Common myeloid progenitor, CD34-positive (primary cell): ENCODE results near the gene HELLS.

Experiments used
- CTCF ChIA-PET: fragments of 350-600 bp; sonication (Branson Sonifier 250); formaldehyde crosslinking; loops from one replicate; lab custom pipeline; 2021; ENCODE audit warnings: antibody characterized with exemption; lab: Charles Lee
- POLR2A ChIA-PET: fragments of 350-600 bp; sonication (Branson Sonifier 250); formaldehyde crosslinking; loops from one replicate; lab custom pipeline; 2021; ENCODE audit warnings: antibody characterized with exemption; lab: Charles Lee
- DNase-seq, 3 donors: peaks; one replicate each; pipeline versions ENCODE4 v3.0.0 to v3.0.0-alpha.2; 2013
- H3K27ac ChIP-seq, 2 experiments: 1 replicate in 1 of 2; 2 replicates in 1 of 2; pipeline ENCODE4 v1.7.0; 2013; ENCODE audit warnings: inconsistent platforms in 2 of 2, low read length in 2 of 2, mild to moderate bottlenecking in 2 of 2, low read depth in 1 of 2, moderate library complexity in 1 of 2; ENCODE audit not compliant: severe bottlenecking in 2 of 2, insufficient read depth in 1 of 2, poor library complexity in 1 of 2
- H3K27me3 ChIP-seq, 5 experiments: replicated peaks in 2 of 5; 1 replicate in 3 of 5; 2 replicates in 2 of 5; pipeline versions ENCODE4 v1.6.1 to v1.7.0; 2013; ENCODE audit warnings: low read length in 4 of 5, mild to moderate bottlenecking in 2 of 5, moderate library complexity in 2 of 5, inconsistent platforms in 1 of 5; ENCODE audit not compliant: insufficient read depth in 5 of 5, control insufficient read depth in 4 of 5
- H3K36me3 ChIP-seq, 4 experiments: 1 replicate in 2 of 4; 2 replicates in 2 of 4; pipeline versions ENCODE4 v1.6.1 to v1.7.0; 2013; ENCODE audit warnings: low read length in 3 of 4, control low read depth in 1 of 4, mild to moderate bottlenecking in 1 of 4; ENCODE audit not compliant: control insufficient read depth in 4 of 4, insufficient read depth in 4 of 4
- H3K4me1 ChIP-seq, 4 experiments: 1 replicate in 3 of 4; 2 replicates in 1 of 4; pipeline versions ENCODE4 v1.6.1 to v1.7.1; 2013; ENCODE audit warnings: low read length in 3 of 4, mild to moderate bottlenecking in 3 of 4, control low read depth in 1 of 4, inconsistent platforms in 1 of 4, moderate library complexity in 1 of 4; ENCODE audit not compliant: control insufficient read depth in 4 of 4, insufficient read depth in 4 of 4; ENCODE audit errors: control extremely low read depth in 1 of 4
- H3K4me3 ChIP-seq, 7 experiments: 1 replicate in 4 of 7; 2 replicates in 3 of 7; pipeline versions ENCODE4 v1.5.1 to v1.7.0; 2013; ENCODE audit warnings: mild to moderate bottlenecking in 7 of 7, low read length in 6 of 7, moderate library complexity in 6 of 7, inconsistent platforms in 2 of 7, low read depth in 2 of 7, control low read depth in 1 of 7; ENCODE audit not compliant: insufficient read depth in 4 of 7, control insufficient read depth in 1 of 7; ENCODE audit errors: extremely low read depth in 1 of 7
- H3K9me3 ChIP-seq, 5 experiments: 1 replicate in 4 of 5; 2 replicates in 1 of 5; pipeline versions ENCODE4 v1.6.1 to v1.7.1; 2013; ENCODE audit warnings: low read length in 4 of 5, mild to moderate bottlenecking in 2 of 5, inconsistent platforms in 1 of 5, low read depth in 1 of 5, moderate library complexity in 1 of 5; ENCODE audit not compliant: control insufficient read depth in 4 of 5, insufficient read depth in 2 of 5; ENCODE audit errors: control extremely low read depth in 1 of 5
- WGBS: methylation state at CpG from one replicate; pipeline ENCODE4 v1.1.5; 2013; ENCODE audit not compliant: insufficient coverage; 5-methylcytosine and 5-hydroxymethylcytosine counted together

Gene HELLS

DNA sequence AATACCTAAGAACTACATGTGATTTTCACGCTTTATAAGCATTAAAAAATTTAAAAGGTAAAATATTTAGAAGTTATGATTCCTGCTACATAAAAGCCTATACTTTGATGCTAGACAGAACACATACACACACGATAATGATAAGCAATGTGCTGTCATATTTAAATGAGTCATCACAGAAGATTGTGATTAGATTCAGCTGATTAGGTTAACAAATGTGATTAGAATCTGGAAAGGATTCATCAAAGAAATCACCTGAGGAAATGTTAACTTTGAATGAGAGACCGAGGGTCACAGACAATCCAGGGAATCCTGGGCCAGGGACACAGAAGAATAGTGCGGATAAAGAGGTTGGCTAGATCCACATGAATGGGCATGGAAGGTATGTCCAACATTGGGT is 95.9 kb downstream of the HELLS start:
- ChIA-PET POLR2A (no interaction called here), CTCF (interaction anchor here (1.0 to 1.3 kb wide), 3 partner anchors 12 to 14 kb away, joined by 3 read pairs; no protein-coding TSS in a partner anchor)
- Histone ChIP-seq H3K27ac (no peak overlapping the region), H3K4me1 (peaks cover 0 to 6% (median 6%) of the 10 kb centered on the region in 4 experiments), H3K27me3 (no peaks in the 10 kb centered on the region), H3K4me3 (no peak overlapping the region), H3K9me3 (peaks cover 0 to 16% (median 4%) of the 10 kb centered on the region in 5 experiments), H3K36me3 (no peaks in the 10 kb centered on the region)
- WGBS, result 96% methylated on average over 2 of the region's 4 CpGs
- DNase-seq, result no peak

DNA sequence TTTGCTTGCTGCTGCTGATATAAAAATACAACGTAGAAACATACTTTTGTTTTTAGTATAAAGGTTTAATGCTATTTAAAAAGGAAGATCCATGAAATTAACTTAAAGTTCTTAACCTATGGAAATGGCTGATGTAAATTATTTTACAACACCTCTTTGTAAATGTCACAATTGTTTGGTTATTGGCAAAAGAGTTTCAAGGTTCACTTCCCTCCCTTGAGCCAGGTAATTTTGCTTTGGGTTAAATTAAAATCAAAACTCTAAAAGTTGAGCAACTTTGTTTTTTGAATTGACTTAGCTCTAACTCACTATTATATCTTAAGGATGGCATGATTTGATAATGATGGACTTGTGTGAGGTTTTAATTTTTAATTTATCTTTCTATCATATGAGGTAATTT is 98.8 kb downstream of the HELLS start:
- DNase-seq, result no peak
- Histone ChIP-seq H3K4me1 (peaks cover 0 to 6% (median 6%) of the 10 kb centered on the region in 4 experiments), H3K4me3 (no peak overlapping the region), H3K36me3 (no peaks in the 10 kb centered on the region), H3K27me3 (no peaks in the 10 kb centered on the region), H3K27ac (no peak overlapping the region), H3K9me3 (peaks cover 0 to 3% (median 0%) of the 10 kb centered on the region in 5 experiments)
- ChIA-PET CTCF (no interaction called here), POLR2A (no interaction called here)
- WGBS, result 100% methylated on average over 1 of the region's 1 CpG

DNA sequence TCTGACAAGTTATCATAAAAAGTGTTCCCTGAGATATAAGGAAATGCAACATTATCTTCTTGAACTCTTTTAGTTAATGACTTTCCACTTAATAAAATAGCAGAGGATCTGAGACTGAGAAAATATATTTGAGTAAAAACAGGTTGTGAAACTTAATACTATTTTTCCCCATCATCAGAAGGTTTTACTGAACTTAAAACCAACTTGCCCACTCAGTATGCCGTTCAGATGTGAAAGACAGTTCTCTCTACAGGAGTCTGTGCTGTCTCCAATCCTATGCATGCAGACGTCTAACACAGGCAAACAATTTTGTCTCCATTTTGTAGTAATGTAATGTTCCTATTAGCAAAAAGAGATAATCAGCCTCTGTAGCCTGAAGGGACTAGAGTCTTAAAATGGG is 99.7 kb downstream of the HELLS start:
- no CpG with 5 or more reads among the region's 2 CpGs for WGBS
- ChIA-PET POLR2A (no interaction called here), CTCF (no interaction called here)
- Histone ChIP-seq H3K4me3 (no peak overlapping the region), H3K27me3 (no peaks in the 10 kb centered on the region), H3K27ac (no peak overlapping the region), H3K9me3 (peaks cover 0 to 3% (median 0%) of the 10 kb centered on the region in 5 experiments), H3K36me3 (no peaks in the 10 kb centered on the region), H3K4me1 (peaks cover 0 to 4% (median 4%) of the 10 kb centered on the region in 4 experiments)
- no peak for DNase-seq
